Body of pancreas (tissue), 4 donors: ENCODE measurements around the gene PVALB.

Source experiments
- POLR2A ChIP-seq, 3 donors: fragments of 450-650 bp; IDR thresholded peaks; one replicate each; pipeline ENCODE4 v1.6.1; 2016; ENCODE audit warnings: antibody characterized with exemption in 3 of 3, mild to moderate bottlenecking in 2 of 3
- TF ChIP-seq, protein P1 (sequence below), 7 experiments: fragments of 450-650 bp in 4 of 7; fragments of 200-600 bp in 3 of 7; sonication (generic) in 3 of 7; IDR thresholded peaks; one replicate each; pipeline ENCODE4 v1.5.1; 2016 to 2019; ENCODE audit warnings: antibody characterized with exemption in 7 of 7

DNA sequence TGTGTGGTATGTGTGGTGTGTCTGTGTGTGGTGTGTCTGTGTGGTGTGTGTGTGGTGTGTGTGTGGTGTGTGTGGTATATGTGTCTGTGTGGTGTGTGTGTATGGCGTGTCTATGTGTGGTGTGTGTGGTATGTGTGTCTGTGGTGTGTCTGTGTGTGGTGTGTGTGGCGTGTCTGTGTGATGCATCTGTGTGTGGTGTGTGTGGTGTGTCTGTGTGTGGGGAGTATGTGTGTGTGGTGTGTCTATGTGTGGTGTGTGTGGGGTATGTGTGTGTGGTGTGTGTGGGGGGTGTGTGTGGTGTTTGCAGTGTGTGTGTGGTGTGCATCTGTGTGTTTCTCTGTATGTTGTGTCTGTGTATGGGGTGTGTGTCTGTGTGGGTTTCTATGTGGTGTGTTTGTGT lies 7.8 kb upstream of the PVALB start:
- TF ChIP-seq, protein P1, sequence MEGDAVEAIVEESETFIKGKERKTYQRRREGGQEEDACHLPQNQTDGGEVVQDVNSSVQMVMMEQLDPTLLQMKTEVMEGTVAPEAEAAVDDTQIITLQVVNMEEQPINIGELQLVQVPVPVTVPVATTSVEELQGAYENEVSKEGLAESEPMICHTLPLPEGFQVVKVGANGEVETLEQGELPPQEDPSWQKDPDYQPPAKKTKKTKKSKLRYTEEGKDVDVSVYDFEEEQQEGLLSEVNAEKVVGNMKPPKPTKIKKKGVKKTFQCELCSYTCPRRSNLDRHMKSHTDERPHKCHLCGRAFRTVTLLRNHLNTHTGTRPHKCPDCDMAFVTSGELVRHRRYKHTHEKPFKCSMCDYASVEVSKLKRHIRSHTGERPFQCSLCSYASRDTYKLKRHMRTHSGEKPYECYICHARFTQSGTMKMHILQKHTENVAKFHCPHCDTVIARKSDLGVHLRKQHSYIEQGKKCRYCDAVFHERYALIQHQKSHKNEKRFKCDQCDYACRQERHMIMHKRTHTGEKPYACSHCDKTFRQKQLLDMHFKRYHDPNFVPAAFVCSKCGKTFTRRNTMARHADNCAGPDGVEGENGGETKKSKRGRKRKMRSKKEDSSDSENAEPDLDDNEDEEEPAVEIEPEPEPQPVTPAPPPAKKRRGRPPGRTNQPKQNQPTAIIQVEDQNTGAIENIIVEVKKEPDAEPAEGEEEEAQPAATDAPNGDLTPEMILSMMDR (IDR thresholded peaks at IDR 0.05), result no peak
- no peak for TF ChIP-seq POLR2A (IDR thresholded peaks at IDR 0.05)
